Measurements from ENCODE around the gene MEIS3.
"Not testable (repeated sequence)": the region's sequence is repeated elsewhere in the genome, so short reads cannot be mapped to it uniquely, and the experiment has no call there.

MEIS3 gene

DNA sequence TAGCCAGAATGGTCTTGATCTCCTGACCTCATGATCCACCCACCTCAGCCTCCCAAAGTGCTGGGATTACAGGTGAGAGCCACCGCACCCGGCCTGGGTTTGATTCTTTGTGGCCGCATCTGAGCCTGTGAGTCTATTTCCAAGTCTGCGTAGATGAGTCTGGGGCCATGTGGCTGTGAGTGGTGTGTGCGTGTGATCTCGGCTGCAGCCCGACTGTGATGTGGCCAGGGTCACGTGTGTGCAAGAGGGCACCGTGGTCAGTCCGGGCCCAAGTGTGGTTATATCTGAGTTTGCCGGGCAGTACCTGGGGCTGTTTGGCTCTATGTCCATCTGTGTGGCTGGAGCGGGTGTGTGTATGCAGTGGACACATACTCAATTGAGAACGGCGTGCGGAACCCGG, 5.4 kb downstream of the MEIS3 start:
- no peak overlapping the region for H3K4me3 ChIP-seq (ENCODE audit: low read depth, low read length)
- TF ChIP-seq, protein P1, sequence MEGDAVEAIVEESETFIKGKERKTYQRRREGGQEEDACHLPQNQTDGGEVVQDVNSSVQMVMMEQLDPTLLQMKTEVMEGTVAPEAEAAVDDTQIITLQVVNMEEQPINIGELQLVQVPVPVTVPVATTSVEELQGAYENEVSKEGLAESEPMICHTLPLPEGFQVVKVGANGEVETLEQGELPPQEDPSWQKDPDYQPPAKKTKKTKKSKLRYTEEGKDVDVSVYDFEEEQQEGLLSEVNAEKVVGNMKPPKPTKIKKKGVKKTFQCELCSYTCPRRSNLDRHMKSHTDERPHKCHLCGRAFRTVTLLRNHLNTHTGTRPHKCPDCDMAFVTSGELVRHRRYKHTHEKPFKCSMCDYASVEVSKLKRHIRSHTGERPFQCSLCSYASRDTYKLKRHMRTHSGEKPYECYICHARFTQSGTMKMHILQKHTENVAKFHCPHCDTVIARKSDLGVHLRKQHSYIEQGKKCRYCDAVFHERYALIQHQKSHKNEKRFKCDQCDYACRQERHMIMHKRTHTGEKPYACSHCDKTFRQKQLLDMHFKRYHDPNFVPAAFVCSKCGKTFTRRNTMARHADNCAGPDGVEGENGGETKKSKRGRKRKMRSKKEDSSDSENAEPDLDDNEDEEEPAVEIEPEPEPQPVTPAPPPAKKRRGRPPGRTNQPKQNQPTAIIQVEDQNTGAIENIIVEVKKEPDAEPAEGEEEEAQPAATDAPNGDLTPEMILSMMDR (IDR thresholded peaks at IDR 0.05; ENCODE audit: low read depth, low read length): no peak

DNA sequence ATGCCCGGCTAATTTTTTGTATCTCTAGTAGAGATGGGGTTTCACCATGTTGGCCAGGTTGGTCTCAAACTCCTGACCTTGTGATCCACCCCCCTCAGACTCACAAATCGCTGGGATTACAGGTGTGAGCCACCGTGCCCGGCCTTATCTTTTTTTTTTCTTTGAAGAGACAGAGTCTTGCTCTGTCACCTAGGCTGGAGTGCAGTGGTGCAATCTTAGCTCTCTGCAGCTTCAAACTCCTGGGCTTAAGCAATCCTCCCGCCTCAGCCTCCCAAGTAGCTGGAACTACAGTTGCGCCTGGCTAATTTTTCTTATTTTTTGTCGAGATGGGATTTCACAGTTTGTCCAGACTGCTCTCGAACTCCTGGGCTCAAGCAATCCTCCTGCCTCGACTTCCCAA, 7.6 kb downstream of the MEIS3 start:
- H3K4me3 ChIP-seq (ENCODE audit: low read depth, low read length): not testable (repeated sequence)

DNA sequence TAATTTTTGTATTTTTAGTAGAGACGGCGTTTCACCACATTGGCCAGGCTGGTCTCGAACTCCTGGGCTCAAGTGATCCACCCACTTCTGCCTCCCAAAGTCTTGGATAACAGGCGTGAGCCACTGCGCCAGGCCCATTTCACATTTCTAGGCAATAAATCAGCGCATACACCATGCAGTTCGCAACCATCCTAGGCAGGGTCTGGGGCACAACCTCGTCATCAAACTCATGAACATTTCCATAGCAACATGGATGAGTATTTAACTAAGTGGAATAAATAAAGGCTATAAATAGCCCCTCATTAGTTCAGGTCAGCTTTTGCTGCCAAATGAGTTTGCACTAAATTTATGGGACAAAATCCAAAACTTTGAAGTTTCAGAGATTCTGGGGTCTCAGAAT, 8.2 kb downstream of the MEIS3 start:
- TF ChIP-seq, protein P1 (IDR thresholded peaks at IDR 0.05; ENCODE audit: low read depth, low read length): no peak
- no peak overlapping the region for H3K4me3 ChIP-seq (ENCODE audit: low read depth, low read length)

DNA sequence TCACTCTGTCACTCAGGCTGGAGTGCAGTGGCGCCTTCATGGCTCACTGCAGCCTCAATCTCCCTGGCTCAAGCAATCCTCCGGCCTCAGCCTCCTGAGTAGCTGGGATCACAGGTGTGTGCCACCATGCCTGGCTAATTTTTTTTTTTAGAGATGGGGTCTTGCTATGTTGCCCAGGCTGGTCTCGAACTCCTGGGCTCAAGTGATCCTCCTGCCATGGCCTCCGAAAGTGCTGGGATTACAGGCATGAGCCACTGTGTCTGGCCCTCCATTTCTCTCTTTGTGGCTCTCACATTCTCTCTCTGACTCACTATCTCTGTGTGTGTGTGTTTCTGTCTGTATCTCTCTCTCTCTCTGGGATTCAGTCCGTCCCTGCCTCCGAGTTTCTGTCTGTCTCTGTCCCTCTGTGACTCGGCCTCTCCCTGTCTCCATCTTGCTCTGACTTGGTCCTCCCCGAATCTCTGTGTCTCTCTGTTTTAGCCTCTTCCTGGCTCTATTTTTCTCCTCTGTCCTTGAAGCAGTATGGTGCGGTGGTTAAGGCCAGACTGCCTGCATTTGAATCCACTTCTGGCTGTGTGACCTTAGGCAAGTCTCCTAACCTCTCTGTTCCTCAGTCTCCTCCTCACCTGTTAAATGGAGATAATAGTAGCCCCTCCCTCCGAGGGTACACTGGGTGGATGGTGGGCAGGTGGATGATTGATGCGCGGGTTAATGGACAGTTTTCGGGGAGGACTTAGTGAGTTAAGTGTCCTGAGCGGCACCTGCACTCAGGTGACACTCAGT, 11.0 kb downstream of the MEIS3 start:
- TF ChIP-seq, protein P1 (IDR thresholded peaks at IDR 0.05; ENCODE audit: low read depth, low read length): no peak
- no peak overlapping the region for H3K4me3 ChIP-seq (ENCODE audit: low read depth, low read length)

DNA sequence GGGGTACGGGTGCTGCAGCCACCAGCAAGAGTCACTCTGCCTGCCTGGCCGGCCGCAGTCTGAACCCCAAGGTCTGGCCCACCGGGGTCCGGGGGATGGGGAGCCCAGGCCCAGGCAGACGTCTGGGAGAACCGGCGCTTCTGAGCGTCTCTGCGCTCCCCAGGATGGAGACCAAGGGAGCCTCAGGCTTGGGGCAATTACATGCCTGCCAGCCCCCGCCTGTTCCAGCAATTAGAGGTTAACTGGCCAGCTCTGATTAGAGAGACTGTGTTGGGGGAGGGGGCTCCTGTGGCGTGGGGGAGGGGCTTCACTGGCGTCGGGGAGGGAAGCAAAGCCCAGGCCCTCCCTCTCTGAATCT, 11.9 kb downstream of the MEIS3 start:
- no peak overlapping the region for H3K4me3 ChIP-seq (ENCODE audit: low read depth, low read length)
- TF ChIP-seq, protein P1 (IDR thresholded peaks at IDR 0.05; ENCODE audit: low read depth, low read length): no peak

DNA sequence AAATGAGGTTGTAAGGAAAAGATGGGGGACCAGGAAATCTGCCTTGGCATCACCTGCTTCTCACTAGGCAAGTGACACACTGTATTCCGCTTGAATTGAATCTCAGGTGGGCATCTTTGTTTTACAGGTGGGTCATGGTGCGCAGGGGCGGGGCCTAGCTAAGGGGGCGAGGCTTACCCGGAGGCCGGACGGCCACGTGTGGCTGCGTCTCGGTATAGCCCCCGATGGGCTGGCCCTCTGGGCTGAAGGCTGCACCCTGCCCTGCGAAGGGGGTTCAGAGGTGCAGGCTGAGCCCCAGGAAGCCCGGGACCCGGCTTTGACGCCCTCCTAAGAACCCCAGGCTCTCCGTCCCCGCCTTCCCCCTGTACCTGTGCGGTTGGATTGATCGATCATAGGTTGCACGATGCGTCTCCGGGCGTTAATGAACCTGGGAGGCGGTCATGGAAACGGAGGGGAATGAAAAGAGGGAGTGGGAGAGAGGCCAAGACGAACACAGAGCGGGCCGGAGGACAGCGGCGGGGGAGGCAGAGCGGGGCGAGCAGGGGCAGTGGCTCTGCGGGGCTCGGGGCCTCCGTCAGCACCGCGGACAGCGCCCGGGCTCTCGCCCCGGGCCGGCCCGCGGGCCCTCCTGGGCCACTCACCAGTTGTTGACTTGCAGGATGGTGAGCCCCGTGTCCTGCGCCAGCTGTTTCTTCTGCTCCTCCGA, 12.5 kb downstream of the MEIS3 start:
- no peak overlapping the region for H3K4me3 ChIP-seq (ENCODE audit: low read depth, low read length)
- TF ChIP-seq, protein P1 (IDR thresholded peaks at IDR 0.05; ENCODE audit: low read depth, low read length): no peak

DNA sequence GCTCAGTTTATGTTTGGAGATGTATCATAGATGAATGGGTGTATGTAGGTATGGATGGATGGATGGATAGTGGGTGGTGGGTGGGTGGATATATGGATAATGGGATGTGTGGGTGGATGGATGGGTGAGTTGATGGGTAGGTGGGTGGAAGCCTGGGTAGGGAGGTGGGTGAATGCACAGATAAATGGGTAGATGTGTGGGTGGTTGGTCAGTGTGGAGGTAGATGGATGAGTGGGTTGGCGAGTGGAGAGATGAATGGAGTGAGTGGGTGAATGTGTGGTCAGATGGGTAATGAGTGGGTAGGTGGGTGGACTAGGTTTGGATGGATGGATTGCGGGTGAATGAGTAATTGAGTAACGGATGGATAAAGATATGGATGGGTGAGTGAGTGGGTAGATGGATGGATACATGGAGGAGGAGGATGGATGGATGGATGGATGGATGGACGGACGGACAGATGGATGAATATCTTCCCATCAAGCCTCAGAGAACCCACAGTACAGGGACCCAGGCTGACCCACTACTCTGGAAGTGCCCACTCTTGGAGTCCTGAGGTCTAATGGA, 13.4 kb downstream of the MEIS3 start:
- TF ChIP-seq, protein P1 (IDR thresholded peaks at IDR 0.05; ENCODE audit: low read depth, low read length): no peak

More for the DNA sequence above, 13.4 kb downstream of the MEIS3 start:
- no peak overlapping the region for H3K4me3 ChIP-seq (ENCODE audit: low read depth, low read length)

Measured in WI38 (cell line).